Hepatic stellate cell (primary cell): Measurements from ENCODE around the gene ADAMTS7.
"Not testable (repeated sequence)": the region's sequence is repeated elsewhere in the genome, so short reads cannot be mapped to it uniquely, and the experiment has no call there.

Source experiments
- DNase-seq: peaks from one replicate; pipeline ENCODE4 v3.0.0; 2011; ENCODE audit warnings: low spot score

Gene ADAMTS7

GRCh38 chr15:78779176-78779785 is 32.0 kb downstream of the ADAMTS7 start:
- not testable (repeated sequence) for DNase-seq

- no peak for DNase-seq
Measured at GRCh38 chr15:78778422-78778821, 32.8 kb downstream of the ADAMTS7 start.

GRCh38 chr15:78777953-78778345 is 33.3 kb downstream of the ADAMTS7 start:
- DNase-seq = not testable (repeated sequence)

GRCh38 chr15:78777290-78777952 is 33.8 kb downstream of the ADAMTS7 start:
- DNase-seq = not testable (repeated sequence)

GRCh38 chr15:78776046-78776925 is 35.0 kb downstream of the ADAMTS7 start:
- DNase-seq = not testable (repeated sequence)

GRCh38 chr15:78775472-78775871 is 35.8 kb downstream of the ADAMTS7 start:
- DNase-seq = no peak

- not testable (repeated sequence) for DNase-seq
Measured at GRCh38 chr15:78774451-78774990, 36.7 kb downstream of the ADAMTS7 start.

GRCh38 chr15:78773765-78774450 is 37.4 kb downstream of the ADAMTS7 start:
- DNase-seq = not testable (repeated sequence)

GRCh38 chr15:78772738-78773137 is 38.5 kb downstream of the ADAMTS7 start:
- DNase-seq = no peak

- DNase-seq = not testable (repeated sequence)
Measured at GRCh38 chr15:78771436-78772000, 39.7 kb downstream of the ADAMTS7 start.

GRCh38 chr15:78771020-78771419 is 40.2 kb downstream of the ADAMTS7 start:
- not testable (repeated sequence) for DNase-seq

GRCh38 chr15:78769473-78770225 is 41.6 kb downstream of the ADAMTS7 start:
- DNase-seq = not testable (repeated sequence)

- no peak for DNase-seq
Measured at GRCh38 chr15:78768531-78769408, 42.5 kb downstream of the ADAMTS7 start.

GRCh38 chr15:78768096-78768495 is 43.2 kb downstream of the ADAMTS7 start:
- no peak for DNase-seq

GRCh38 chr15:78767331-78767951 is 43.8 kb downstream of the ADAMTS7 start:
- DNase-seq = no peak

GRCh38 chr15:78766641-78767071 is 44.6 kb downstream of the ADAMTS7 start:
- not testable (repeated sequence) for DNase-seq

GRCh38 chr15:78766041-78766440 is 45.2 kb downstream of the ADAMTS7 start:
- no peak for DNase-seq

- DNase-seq = not testable (repeated sequence)
Measured at GRCh38 chr15:78765154-78765860, 46.0 kb downstream of the ADAMTS7 start.
